HL-60 (cell line): ENCODE data around the gene PNPLA7.
A peak's percentile ranks its signal among the peaks of the same experiment; 100 is the strongest.

Experiments used
- DNase-seq, 2 experiments: peaks; one replicate each; pipeline ENCODE4 v3.0.0-alpha.2; 2010 to 2020; ENCODE audit warnings: low read depth in 1 of 2, low spot score in 1 of 2
- H3K27ac ChIP-seq: fragments of 250-450 bp; sonication (Bioruptor Pico); replicated peaks from 2 replicates; pipeline ENCODE4 v1.5.1; 2020; ENCODE audit warnings: mild to moderate bottlenecking, moderate library complexity
- H3K27me3 ChIP-seq: fragments of 250-450 bp; sonication (Bioruptor Pico); 2 replicates; pipeline ENCODE4 v1.5.1; 2021; ENCODE audit warnings: mild to moderate bottlenecking, moderate library complexity; ENCODE audit not compliant: insufficient read depth, poor library complexity, severe bottlenecking
- H3K4me3 ChIP-seq: replicated peaks from 2 replicates; pipeline ENCODE4 v1.5.1; 2011; ENCODE audit warnings: mild to moderate bottlenecking, control low read depth, low read length; ENCODE audit not compliant: insufficient read depth
- GABPA ChIP-seq: IDR thresholded peaks from 2 replicates; pipeline ENCODE4 v1.6.1; 2012; ENCODE audit warnings: low read depth
- POLR2AphosphoS5 ChIP-seq: IDR thresholded peaks from 2 replicates; pipeline ENCODE4 v1.6.1; 2012; ENCODE audit warnings: low read depth
- SPI1 ChIP-seq: IDR thresholded peaks from 2 replicates; pipeline ENCODE4 v1.6.1; 2012; ENCODE audit warnings: low read depth, mild to moderate bottlenecking, borderline replicate concordance
- TF ChIP-seq, protein P1 (sequence below): IDR thresholded peaks from 2 replicates; pipeline ENCODE4 v1.6.1; 2012; ENCODE audit warnings: low read depth; ENCODE audit not compliant: insufficient replicate concordance
- TF ChIP-seq, protein P2 (sequence below): IDR thresholded peaks from one replicate; pipeline ENCODE4 v1.5.1; 2011; ENCODE audit warnings: low read length, control low read depth, inconsistent platforms; ENCODE audit not compliant: insufficient read depth

The PNPLA7 gene

GRCh38 chr9:137459152-137459600, 91.0 kb downstream of the PNPLA7 start, which contains the start of gene NSMF:
NSMF (minus strand) TSS chr9:137459334; CDS start chr9:137459102, 232 bp downstream.
- TF ChIP-seq, protein P1, sequence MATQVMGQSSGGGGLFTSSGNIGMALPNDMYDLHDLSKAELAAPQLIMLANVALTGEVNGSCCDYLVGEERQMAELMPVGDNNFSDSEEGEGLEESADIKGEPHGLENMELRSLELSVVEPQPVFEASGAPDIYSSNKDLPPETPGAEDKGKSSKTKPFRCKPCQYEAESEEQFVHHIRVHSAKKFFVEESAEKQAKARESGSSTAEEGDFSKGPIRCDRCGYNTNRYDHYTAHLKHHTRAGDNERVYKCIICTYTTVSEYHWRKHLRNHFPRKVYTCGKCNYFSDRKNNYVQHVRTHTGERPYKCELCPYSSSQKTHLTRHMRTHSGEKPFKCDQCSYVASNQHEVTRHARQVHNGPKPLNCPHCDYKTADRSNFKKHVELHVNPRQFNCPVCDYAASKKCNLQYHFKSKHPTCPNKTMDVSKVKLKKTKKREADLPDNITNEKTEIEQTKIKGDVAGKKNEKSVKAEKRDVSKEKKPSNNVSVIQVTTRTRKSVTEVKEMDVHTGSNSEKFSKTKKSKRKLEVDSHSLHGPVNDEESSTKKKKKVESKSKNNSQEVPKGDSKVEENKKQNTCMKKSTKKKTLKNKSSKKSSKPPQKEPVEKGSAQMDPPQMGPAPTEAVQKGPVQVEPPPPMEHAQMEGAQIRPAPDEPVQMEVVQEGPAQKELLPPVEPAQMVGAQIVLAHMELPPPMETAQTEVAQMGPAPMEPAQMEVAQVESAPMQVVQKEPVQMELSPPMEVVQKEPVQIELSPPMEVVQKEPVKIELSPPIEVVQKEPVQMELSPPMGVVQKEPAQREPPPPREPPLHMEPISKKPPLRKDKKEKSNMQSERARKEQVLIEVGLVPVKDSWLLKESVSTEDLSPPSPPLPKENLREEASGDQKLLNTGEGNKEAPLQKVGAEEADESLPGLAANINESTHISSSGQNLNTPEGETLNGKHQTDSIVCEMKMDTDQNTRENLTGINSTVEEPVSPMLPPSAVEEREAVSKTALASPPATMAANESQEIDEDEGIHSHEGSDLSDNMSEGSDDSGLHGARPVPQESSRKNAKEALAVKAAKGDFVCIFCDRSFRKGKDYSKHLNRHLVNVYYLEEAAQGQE, result no peak
- TF ChIP-seq, protein P2, sequence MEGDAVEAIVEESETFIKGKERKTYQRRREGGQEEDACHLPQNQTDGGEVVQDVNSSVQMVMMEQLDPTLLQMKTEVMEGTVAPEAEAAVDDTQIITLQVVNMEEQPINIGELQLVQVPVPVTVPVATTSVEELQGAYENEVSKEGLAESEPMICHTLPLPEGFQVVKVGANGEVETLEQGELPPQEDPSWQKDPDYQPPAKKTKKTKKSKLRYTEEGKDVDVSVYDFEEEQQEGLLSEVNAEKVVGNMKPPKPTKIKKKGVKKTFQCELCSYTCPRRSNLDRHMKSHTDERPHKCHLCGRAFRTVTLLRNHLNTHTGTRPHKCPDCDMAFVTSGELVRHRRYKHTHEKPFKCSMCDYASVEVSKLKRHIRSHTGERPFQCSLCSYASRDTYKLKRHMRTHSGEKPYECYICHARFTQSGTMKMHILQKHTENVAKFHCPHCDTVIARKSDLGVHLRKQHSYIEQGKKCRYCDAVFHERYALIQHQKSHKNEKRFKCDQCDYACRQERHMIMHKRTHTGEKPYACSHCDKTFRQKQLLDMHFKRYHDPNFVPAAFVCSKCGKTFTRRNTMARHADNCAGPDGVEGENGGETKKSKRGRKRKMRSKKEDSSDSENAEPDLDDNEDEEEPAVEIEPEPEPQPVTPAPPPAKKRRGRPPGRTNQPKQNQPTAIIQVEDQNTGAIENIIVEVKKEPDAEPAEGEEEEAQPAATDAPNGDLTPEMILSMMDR, result no peak
- TF ChIP-seq POLR2AphosphoS5 (no peak), SPI1 (no peak), GABPA (no peak)
- Histone ChIP-seq H3K4me3 (peak within 1 kb of the TSS; percentile 68), H3K27me3 (no peaks in the 10 kb centered on the region), H3K27ac (peak within 1 kb of the TSS; percentile 73)
- DNase-seq, result peak; percentile 78 to 82

GRCh38 chr9:137458194-137459151, 91.7 kb downstream of the PNPLA7 start:
- Histone ChIP-seq H3K4me3 (peak overlapping the region; percentile 68), H3K27me3 (no peaks in the 10 kb centered on the region), H3K27ac (peak overlapping the region; percentile 47)
- no peak for TF ChIP-seq SPI1
- no peak for TF ChIP-seq GABPA
- no peak for DNase-seq

GRCh38 chr9:137457406-137458193, 92.6 kb downstream of the PNPLA7 start:
- no peak overlapping the region for H3K4me3 ChIP-seq
- H3K27me3 ChIP-seq, result no peaks in the 10 kb centered on the region
- TF ChIP-seq, protein P2, result no peak
- TF ChIP-seq GABPA (no peak), POLR2AphosphoS5 (no peak), SPI1 (no peak)
- TF ChIP-seq, protein P1, result no peak
- H3K27ac ChIP-seq, result no peak overlapping the region
- DNase-seq, result no peak
